HEK293 (cell line): ENCODE data around the gene CIITA.
"Not testable (repeated sequence)": the region's sequence is repeated elsewhere in the genome, so short reads cannot be mapped to it uniquely, and the experiment has no call there.

Experiments used
- CTCF ChIA-PET: fragments of 350-600 bp; formaldehyde crosslinking; extraction: SDS; loops from one replicate; lab custom pipeline; 2021; ENCODE audit warnings: antibody characterized with exemption; lab: Yijun Ruan, JAX
- POLR2A ChIA-PET: fragments of 300-600 bp; formaldehyde crosslinking; extraction: SDS; loops from one replicate; lab custom pipeline; 2020; ENCODE audit warnings: antibody characterized with exemption, inconsistent platforms; lab: Yijun Ruan, JAX
- H3K27ac ChIP-seq: fragments of 200-500 bp; sonication (Bioruptor generic); 2 replicates; pipeline ENCODE4 v1.5.1; 2014; ENCODE audit warnings: low read depth, low read length, control low read depth, inconsistent platforms; ENCODE audit errors: extremely low read depth
- H3K36me3 ChIP-seq, 2 experiments: fragments of 200-500 bp in 1 of 2; sonication (Bioruptor generic) in 1 of 2; 1 replicate in 1 of 2; 2 replicates in 1 of 2; pipeline ENCODE4 v1.5.1; 2014 to 2017; ENCODE audit warnings: inconsistent platforms in 2 of 2, low read length in 2 of 2; ENCODE audit not compliant: control insufficient read depth in 2 of 2, insufficient read depth in 1 of 2
- H3K4me1 ChIP-seq: fragments of 200-500 bp; sonication (Bioruptor generic); 2 replicates; pipeline ENCODE4 v1.5.1; 2014; ENCODE audit warnings: mild to moderate bottlenecking, low read length, inconsistent platforms; ENCODE audit not compliant: control insufficient read depth, insufficient read depth
- H3K4me3 ChIP-seq: 2 replicates; pipeline ENCODE4 v1.5.1; 2011; ENCODE audit warnings: low read depth, mild to moderate bottlenecking, control low read depth, low read length, moderate library complexity
- H3K9me3 ChIP-seq: fragments of 200-500 bp; sonication (Bioruptor generic); 2 replicates; pipeline ENCODE4 v1.5.1; 2014; ENCODE audit warnings: low read depth, low read length, inconsistent platforms; ENCODE audit not compliant: control insufficient read depth, insufficient read depth
- BCL11A ChIP-seq: fragments of 450-650 bp; formaldehyde crosslinking; IDR thresholded peaks from 2 replicates; pipeline ENCODE4 v1.5.1; 2016; ENCODE audit warnings: low read depth, missing biosample characterization, missing genetic modification characterization
- HOXA7 ChIP-seq: sonication (generic); formaldehyde crosslinking; IDR thresholded peaks from 2 replicates; pipeline ENCODE4 v1.8.1; 2022; ENCODE audit warnings: missing genetic modification reagents, borderline replicate concordance
- PRDM10 ChIP-seq: fragments of 450-650 bp; formaldehyde crosslinking; IDR thresholded peaks from 2 replicates; pipeline ENCODE4 v1.5.1; 2016; ENCODE audit warnings: missing biosample characterization, missing genetic modification characterization
- SP7 ChIP-seq: fragments of 450-650 bp; formaldehyde crosslinking; IDR thresholded peaks from 2 replicates; pipeline ENCODE4 v1.5.1; 2016; ENCODE audit warnings: missing biosample characterization, missing genetic modification characterization
- ZNF157 ChIP-seq: fragments of 450-650 bp; formaldehyde crosslinking; IDR thresholded peaks from 2 replicates; pipeline ENCODE4 v1.5.1; 2016; ENCODE audit warnings: missing biosample characterization, missing genetic modification characterization
- ZNF354C ChIP-seq: fragments of 450-650 bp; formaldehyde crosslinking; IDR thresholded peaks from 2 replicates; pipeline ENCODE4 v1.5.1; 2016; ENCODE audit warnings: missing biosample characterization, missing genetic modification characterization, low read depth, borderline replicate concordance
- ZNF596 ChIP-seq: fragments of 450-650 bp; IDR thresholded peaks from 2 replicates; pipeline ENCODE4 v1.5.0; 2018; ENCODE audit warnings: missing biosample characterization, mild to moderate bottlenecking, missing genetic modification characterization, moderate library complexity
- ZNF645 ChIP-seq: fragments of 450-650 bp; formaldehyde crosslinking; IDR thresholded peaks from 2 replicates; pipeline ENCODE4; 2016; ENCODE audit warnings: missing biosample characterization, missing genetic modification characterization
- ZNF76 ChIP-seq: fragments of 450-650 bp; formaldehyde crosslinking; IDR thresholded peaks from 2 replicates; pipeline ENCODE4; 2016; ENCODE audit warnings: low read depth, missing biosample characterization, missing genetic modification characterization, borderline replicate concordance
- ZSCAN5A ChIP-seq: fragments of 450-650 bp; formaldehyde crosslinking; IDR thresholded peaks from 2 replicates; pipeline ENCODE4 v1.5.1; 2016; ENCODE audit warnings: missing biosample characterization, missing genetic modification characterization
- TF ChIP-seq, protein P1 (sequence below): fragments of 450-650 bp; formaldehyde crosslinking; IDR thresholded peaks from 2 replicates; pipeline ENCODE4 v1.5.1; 2016; ENCODE audit warnings: missing biosample characterization, missing genetic modification characterization

Gene CIITA

DNA sequence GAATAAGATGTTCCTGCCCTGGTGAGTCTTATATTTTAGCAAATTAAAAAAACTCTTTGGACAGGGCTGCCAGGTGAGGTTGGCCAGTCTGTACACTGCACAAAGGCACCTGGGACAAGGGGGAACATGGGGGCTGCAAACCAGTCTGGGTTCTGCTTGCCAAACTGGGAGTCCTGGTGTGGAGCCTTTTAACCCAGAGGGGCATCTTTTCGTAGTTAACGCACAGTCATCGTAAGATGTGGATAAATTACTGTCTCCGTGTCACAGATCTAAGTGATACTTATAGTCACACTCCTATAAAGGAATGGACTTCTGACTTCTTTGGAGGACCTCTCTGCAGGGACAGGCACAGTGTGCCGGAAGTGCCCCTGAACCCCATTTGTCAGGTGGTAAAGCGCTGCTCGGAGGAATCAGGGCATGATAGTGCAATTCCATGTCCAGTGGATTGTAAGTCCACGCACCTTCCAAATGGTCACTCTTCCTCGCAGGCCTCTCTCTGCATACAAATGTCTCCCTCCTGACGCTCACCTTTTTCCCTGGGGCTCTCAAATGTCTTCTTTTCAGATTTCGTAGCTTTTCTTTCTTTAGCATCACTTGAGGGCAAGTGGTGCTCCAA lies 50.6 kb downstream of the CIITA start:
- Histone ChIP-seq H3K9me3 (no peaks in the 10 kb centered on the region), H3K4me1 (no peaks in the 10 kb centered on the region), H3K27ac (no peak overlapping the region), H3K4me3 (no peak overlapping the region), H3K36me3 (peaks cover 0 to 45% of the 10 kb centered on the region in 2 experiments; a peak in 2 of 3 replicates)
- CTCF ChIA-PET, result interaction anchor here (0.6 kb wide), 3 partner anchors 41 to 1033 kb away, joined by 3 to 4 read pairs (median 3); no protein-coding TSS in a partner anchor
- POLR2A ChIA-PET, result no interaction called here
- TF ChIP-seq HOXA7 (CRISPR knock-in tag), result no peak
- TF ChIP-seq PRDM10 (tag by site-specific recombination), result no peak
- TF ChIP-seq ZNF157 (tag by site-specific recombination), result no peak
- no peak for TF ChIP-seq ZNF76 (tag by site-specific recombination)
- no peak for TF ChIP-seq BCL11A (tag by site-specific recombination)
- TF ChIP-seq SP7, result no peak
- TF ChIP-seq, protein P1, sequence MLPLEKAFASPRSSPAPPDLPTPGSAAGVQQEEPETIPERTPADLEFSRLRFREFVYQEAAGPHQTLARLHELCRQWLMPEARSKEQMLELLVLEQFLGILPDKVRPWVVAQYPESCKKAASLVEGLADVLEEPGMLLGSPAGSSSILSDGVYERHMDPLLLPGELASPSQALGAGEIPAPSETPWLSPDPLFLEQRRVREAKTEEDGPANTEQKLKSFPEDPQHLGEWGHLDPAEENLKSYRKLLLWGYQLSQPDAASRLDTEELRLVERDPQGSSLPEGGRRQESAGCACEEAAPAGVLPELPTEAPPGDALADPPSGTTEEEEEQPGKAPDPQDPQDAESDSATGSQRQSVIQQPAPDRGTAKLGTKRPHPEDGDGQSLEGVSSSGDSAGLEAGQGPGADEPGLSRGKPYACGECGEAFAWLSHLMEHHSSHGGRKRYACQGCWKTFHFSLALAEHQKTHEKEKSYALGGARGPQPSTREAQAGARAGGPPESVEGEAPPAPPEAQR, result no peak
- TF ChIP-seq ZNF354C (tag by site-specific recombination), result no peak
- TF ChIP-seq ZNF596, result no peak
- no peak for TF ChIP-seq ZSCAN5A
- no peak for TF ChIP-seq ZNF645 (tag by site-specific recombination)

GRCh38 chr16:10929097-10929496 lies 52.1 kb downstream of the CIITA start:
- H3K4me1 ChIP-seq, POLR2A ChIA-PET, H3K9me3 ChIP-seq, H3K4me3 ChIP-seq, H3K27ac ChIP-seq: not testable (repeated sequence)
- H3K36me3 ChIP-seq, result peaks cover 0 to 59% of the 10 kb centered on the region in 2 experiments; a peak in 2 of 3 replicates
- CTCF ChIA-PET, result interaction anchor here (0.9 kb wide), 1 partner anchor 414 kb away, joined by 3 read pairs; no protein-coding TSS in a partner anchor
